ENCODE results near the gene DISP2.
A peak's percentile ranks its signal among the peaks of the same experiment; 100 is the strongest.

The DISP2 gene

DNA sequence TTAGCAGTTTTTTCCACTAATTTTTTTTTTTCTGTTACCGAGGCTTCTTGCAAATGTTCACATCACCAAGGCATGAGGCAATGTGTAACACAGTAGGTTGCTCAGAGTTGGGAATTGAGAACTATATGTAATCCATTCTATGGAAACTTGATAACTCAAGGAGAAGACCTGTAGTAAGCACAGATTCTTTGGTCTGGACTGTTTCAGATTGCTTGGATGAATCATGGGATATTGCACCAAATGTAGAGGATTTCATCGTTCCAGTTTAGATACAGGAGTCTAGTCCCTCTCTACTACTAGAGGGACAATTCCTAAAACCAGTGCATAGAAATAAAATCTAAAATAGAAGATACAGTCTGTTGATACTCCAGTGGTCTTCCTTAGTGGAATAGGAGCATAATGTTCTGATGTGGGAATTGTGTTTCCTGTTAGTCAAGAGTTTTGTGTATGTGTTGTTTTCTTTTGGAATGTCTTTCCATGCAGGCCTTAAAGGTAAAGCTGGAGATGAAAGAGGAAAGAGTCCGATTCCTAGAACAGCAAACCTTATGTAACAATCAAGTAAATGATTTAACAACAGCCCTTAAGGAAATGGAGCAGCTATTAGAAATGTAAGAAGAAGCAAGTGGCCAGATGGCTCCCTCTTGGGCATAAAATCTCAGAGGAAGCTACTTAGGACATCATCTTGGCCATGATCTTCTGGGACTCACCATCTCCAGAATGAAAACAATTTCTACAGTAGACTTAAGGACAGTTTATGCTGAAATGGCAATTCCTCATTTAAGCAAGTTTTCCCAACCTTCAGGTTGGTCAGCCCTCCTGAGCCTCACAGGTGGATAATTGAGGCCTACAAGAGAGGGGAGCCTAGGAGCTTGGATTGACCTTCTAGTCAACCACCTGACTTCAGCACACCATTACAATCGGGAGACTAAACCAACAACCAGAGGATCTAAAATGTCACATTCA lies 35.2 kb downstream of the DISP2 start:
- DNase-seq: no peak

DNA sequence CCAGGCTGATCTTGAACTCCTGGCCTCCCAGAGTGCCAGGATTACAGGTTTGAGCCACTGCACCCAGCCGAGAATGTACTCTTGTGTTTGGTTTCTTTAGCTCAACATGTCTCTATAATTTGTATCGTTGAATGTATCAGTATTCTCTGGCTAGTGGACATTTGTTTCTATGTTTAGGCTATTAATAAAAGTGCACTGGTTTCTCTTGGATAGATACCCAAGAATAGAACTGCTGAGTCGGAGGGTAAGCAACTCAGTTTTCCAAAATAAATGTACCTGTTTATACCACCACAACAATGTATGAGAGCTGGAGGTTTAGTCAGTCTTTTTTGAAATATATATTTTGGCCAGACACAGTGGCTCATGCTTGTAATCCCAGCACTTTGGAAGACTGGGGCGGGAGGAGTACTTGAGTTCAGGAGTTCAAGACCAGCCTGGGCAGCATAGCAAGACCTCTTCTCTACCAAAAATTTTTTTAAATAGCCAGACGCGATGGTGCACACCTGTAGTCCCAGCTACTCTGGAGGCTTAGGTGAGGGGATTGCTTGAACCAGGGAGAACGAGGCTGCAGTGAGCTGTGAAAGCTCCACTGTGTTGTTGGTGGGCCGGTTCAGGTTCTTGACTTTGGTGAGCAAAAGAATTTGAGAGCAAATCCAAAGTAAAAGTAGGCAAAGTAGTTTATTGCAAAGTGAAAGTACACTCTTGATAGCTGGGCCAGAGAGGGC lies 39.8 kb downstream of the DISP2 start:
- DNase-seq: no peak

DNA sequence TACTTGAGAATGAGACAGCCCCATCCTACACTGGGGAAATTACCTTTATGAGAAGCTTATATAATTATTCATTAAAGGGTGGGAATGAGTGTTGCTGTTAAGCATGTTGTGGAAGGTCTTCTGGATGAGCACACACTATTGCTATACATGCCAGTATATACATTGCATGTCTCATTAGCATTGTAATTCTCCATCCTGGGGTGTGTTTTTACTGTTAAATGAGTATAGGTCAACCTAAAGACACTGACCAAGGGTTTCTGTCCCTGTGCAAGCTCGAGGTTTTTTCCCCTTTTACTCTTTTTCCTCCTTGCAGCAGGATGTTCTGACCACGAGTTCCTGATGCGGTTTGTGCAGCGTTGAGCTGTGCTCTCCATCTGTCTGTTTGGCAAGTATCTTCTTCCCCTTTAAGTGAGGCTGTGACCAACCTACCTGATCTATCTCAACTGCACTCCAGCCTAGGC lies 40.4 kb downstream of the DISP2 start:
- DNase-seq: no peak

DNA sequence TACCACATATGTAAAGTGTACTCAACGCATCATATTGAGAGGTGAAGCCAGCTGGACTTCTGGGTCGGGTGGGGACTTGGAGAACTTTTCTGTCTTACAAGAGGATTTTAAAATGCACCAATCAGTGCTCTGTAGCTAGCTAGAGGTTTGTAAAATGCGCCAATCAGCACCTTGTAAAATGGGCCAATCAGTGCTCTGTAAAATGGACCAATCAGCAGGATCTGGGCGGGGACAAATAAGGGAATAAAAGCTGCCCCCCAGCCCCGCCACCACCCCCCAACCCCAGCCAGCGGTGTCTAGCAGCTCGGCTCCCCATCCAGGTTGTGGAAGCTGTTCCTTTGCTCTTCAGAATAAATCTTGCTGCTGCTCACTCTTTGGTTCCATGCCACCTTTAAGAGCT lies 41.4 kb downstream of the DISP2 start:
- DNase-seq: no peak

DNA sequence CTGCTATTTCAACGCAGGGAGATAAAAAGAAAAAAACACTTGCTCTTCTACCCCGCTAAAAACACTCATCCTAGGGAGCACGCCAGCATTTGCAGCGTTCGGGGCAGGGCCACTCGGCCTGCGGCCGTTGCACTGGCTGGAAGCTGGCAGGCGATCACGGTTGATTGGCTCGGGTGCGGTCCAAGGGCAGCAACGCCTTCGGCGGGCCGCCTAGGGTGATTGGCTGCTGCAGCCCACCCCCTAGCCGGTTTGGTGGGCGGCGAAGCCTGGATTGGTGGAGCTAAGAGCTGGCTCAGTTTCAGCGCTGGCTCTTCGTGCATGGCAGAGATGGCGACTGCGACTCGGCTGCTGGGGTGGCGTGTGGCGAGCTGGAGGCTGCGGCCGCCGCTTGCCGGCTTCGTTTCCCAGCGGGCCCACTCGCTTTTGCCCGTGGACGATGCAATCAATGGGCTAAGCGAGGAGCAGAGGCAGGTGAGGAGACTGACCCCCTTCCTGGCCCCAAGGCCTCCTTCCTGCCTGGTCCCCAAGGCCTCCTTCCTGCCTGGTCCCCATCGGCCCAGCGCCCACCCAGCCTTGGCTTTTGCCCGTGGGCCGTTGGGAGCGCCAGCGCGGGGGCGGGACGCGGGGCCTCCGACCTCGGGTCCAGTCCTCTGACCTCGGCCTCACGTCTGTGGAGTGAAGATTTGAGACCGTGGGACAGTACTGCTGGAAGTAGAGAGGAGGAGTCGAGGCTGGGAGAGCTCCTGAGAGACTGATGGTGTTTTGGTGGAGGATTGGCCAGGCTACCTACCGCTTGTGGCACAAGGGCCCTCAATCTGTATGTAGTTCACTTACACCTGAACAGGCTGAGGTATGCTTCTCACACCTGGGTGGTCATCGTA lies 47.7 kb downstream of the DISP2 start, which contains the start of gene IVD:
Gene IVD (plus strand): TSS at position 295 of the 881 bp plus-strand sequence. CDS start 33 bp downstream, at position 328.
- DNase-seq: peak; percentile 57 to 74

DNA sequence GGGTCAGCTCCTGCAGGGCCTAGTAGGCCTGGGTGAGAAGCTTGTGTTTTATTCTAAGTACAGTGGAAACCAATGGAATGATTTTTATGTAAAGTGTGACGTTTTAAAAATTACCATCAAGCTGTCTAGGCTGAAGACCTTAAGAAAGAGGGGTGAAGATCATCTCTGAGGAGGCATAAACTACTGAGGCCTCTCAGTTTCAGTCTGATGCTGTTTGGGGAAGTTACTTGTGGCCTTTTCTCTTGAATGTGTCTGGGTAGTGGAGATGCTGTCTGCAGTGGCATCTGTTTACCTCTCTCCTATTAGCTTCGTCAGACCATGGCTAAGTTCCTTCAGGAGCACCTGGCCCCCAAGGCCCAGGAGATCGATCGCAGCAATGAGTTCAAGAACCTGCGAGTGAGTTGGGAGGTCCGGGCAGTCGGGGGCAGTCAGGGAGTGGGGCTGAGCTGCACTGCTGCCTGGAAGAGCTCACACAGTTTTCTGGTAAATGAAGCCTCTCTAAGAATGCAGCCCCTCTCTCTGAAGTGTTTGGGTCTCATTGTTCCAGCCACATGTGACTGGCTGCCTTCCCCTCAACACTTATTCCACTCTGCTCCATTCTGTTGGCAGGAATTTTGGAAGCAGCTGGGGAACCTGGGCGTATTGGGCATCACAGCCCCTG lies 49.4 kb downstream of the DISP2 start:
- DNase-seq: no peak

DNA sequence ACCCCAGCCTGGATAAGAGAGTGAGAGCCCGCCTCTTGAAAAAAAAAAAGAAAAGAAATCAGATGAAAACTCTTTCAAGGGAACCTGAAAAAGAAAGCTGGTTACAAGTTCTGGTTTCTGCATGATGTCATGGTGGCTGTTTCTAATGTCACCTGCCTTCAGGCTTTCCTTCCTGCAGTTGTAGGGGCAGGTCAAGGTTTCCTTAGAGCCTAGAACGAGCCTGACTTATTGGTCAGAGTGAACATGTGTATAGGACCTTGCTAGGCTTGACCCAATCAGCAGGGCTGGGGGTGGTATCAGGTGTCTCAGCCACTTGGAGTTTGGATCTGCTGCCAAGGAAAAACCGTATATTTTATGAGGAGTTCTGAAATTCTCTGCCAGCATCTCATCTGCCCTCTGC lies 51.3 kb downstream of the DISP2 start:
- no peak for DNase-seq

DNA sequence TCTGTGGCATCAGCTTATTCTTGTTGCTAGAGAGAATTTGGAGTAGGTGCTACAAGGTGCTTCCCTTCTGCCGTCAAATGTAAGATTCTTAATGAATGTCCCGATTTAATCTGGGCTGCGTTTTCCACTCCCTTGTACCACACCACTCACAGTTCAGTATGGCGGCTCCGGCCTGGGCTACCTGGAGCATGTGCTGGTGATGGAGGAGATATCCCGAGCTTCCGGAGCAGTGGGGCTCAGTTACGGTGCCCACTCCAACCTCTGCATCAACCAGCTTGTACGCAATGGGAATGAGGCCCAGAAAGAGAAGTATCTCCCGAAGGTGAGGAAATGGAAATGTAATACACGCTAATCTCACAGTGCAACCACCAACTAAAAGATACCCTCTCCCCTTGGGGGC lies 52.5 kb downstream of the DISP2 start:
- no peak for DNase-seq

DNA sequence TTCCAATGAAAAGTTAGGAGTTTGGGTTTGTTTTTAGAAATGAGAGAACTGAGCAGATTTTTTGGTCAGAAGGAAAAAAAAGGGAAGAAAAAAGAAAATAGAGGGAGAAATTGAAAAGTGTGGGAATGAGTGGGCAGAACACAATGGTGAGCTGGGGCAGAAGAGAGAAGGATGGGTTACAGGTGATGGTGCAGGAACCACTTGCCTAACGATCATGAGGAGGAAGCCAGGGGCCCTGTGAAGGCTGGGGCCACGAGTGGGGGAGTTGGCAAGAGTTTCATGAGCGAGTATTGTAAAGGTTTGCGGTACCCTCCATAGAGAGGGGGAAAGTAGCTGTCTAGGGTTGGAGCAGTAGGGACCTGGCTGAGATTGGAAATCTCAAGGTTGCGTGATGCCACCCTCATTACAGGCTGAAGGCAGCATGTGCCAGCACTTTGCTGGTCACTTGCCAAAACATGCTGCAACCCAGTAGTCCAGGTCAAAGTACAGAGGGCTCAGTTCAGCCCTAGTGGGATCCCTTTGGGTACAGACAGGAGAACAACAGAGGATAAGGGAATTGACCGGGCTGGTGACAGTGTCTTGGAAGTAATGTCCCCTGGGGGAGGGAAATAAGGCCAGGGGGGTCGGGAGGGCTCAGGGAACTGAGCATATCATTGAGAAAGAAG lies 54.2 kb downstream of the DISP2 start:
- no peak for DNase-seq

DNA sequence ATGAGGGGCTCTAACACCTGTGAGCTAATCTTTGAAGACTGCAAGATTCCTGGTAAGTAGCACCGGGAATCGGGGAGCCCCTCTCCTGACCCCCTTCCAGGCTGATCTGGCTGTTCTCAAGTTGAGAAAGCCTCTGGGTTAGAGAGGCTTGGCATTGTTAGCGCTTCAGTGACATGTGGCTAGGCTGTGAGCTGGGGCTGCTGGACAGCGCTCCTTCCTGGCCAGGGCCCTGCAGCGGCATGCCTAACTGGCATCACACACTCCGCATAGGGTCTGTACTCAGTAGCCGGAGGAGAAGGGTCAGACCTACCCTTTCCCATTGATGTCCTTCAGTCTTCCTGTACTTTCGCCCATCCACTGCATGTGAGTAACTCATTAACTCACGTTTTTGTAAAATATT lies 55.0 kb downstream of the DISP2 start:
- no peak for DNase-seq

DNA sequence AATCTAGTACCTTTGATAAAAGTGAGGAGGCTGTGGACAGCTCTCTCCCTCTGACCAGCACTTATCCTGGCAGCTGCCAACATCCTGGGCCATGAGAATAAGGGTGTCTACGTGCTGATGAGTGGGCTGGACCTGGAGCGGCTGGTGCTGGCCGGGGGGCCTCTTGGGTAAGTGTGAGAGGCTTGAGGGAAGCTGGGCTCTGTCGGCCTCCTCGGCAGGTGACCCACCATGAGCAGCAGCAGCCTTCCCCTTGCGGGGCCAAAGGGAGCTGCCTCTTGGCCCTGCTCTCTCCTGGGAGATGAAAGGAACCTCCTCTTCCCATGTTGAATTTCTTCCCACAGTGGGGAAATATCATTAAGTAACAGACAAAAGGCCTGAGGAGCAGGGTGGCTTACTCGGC lies 56.8 kb downstream of the DISP2 start:
- no peak for DNase-seq

DNA sequence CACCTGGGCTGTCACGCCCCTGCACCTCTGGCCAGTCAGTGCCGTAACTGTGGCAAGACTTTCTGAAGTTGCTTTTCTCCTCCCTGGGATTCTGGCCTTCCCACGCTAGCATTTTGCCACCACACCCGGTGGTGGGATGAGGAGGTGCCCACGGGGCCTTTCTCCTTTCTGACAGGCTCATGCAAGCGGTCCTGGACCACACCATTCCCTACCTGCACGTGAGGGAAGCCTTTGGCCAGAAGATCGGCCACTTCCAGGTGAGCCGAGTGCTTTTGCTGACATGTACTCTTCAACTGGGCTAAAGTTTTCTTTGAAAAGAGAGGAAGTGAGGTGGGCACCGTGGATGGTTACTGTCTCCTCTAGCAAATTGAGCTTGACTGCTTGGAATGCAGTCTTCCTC lies 57.2 kb downstream of the DISP2 start:
- DNase-seq: no peak

DNA sequence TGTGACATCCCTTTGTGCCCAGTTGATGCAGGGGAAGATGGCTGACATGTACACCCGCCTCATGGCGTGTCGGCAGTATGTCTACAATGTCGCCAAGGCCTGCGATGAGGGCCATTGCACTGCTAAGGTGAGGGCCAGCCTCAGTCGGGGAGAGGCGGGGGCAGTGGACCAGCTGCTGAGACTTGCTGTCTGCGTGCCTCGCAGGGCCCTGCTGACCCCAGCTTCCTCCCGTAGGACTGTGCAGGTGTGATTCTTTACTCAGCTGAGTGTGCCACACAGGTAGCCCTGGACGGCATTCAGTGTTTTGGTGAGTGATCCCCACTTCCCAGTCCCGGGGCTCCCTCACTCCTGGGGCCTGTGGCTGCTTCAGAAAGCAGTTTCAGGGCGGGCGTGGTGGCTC lies 58.0 kb downstream of the DISP2 start:
- no peak for DNase-seq

DNA sequence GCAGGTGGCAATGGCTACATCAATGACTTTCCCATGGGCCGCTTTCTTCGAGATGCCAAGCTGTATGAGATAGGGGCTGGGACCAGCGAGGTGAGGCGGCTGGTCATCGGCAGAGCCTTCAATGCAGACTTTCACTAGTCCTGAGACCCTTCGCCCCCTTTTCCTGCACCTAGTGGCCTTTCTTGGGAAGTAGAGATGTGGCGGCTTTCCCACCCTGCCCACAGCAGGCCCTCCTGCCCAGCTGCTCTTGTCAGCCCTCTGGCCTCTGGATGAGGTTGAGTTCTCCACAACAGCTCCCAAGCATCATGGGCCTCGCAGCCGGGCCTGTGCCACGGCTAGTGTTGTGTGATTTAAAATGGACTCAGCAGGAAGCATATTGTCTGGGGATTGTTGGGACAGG lies 60.1 kb downstream of the DISP2 start:
- no peak for DNase-seq

DNA sequence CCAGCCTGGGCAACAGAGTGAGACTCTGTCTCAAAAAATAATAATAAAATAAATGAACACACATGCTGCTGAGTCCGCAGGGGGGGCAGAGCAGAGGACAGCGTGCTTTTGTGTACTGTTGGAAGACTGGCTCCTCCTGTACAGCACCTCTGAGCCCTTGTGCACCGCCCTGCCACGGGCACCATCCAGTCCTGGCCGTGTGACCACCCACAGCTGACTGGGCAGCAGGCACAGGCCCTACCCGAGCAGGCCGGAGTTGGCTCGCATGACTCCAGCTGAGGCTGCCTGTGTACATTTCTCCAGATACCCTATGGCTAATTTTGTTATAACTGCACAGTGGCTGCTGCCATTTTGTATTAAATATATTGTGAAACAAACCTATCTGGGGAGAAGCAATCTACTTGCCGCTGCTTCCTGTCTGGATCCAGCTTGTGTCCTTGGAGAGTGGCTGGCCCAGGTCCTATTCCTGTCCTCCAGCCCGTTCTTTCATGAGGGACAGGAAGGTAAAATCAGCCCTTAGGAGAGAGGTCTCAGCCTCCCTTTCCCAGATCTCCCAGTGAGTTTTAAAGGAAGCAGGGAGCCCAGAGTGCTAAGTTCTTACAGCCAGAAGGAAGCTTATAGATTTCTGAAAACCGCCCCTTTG lies 62.2 kb downstream of the DISP2 start:
- DNase-seq: no peak

DNA sequence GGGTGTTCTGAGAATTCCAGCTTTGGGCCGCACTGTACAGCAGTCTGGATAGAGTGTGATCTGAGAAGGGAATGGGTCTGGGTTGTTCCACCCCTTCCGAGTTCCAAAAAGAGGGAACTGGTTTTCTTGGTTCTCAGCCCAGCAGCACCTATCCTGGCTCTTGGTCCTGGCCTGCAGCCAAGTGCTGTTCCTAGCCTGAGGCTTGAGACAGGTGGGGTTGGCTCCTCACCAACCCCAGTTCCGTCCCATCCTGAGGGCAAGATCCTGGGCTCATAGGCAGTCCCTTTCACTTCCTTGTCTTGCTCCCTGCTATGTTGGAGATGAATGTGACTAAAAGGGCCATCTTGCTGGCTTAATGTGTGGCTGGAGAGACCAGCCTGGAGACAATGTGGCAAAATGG lies 62.8 kb downstream of the DISP2 start:
- DNase-seq: no peak

DNA sequence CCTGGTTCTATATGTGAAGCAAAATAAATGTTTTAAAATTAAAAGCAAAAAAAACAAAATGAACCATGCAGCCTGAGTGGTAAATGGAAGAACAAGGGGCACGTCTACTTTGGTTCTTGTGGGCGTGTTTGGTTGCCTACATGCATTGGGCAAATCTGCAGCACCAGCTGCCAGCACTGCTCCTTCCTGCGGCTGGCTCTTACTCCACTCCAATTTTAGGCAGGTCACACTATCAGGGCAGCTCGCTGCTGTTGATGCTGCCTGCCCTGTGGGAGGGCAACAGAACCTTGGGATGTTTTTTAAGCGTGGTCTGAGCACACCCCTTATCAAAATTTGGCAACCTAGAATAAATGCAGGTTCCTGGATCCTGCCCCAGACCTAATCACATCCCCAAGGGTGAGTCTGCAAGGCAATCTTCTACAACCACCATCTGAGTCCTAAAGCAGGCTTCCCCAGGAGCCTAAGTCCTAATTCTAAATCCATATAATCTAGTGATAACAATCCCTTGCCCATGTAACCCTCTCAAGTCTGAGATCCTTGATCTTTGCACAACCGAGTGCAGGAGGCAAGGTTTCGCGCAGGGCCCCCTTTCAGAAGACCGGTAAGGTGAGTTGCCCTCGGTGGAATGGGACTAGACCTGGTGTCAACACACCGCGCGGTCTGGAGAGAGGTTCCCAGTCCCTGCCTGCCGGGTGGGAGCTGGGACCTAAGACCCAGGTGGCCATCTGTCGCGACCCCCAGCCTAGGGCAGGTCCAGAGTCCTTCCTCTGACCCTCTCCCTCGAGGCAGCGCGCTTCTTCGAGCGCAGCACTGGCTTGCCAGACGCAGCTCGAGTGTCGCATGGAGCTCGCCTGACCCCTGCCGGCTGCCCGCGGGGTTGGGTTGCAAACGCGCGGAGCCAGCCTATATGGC lies 63.5 kb downstream of the DISP2 start:
- peak in 1 of 2 experiments; percentile 23 for DNase-seq

DNA sequence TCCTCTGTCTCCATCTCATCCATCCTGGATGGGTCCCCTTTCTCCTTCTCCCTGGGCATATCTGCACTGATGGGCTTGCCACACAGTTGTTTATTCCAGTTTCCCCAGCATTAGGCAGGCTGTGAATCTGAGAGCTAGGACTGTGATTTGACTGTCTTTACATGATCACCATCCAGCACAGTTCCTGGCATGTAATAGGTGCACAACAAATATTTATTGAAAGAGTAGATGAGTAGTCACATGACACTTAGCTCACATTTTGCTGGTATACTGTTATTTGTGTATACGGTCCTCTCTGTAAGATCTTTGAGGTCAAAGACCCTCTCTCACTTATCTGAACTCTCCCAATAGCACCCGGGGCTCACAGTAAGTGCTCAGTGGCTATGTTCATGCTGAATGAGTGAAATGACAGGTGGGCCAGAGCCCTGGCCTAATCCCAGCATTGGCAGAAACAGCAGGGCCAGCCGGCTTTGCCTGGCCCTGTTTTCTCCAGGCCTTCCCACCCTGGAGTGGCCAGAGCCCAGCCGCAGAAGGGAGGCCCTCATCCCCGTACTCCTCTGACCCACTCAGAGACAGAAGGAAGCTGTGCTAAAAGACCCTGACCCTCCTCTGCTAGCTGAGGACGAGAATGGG lies 66.6 kb downstream of the DISP2 start:
- no peak for DNase-seq

DNA sequence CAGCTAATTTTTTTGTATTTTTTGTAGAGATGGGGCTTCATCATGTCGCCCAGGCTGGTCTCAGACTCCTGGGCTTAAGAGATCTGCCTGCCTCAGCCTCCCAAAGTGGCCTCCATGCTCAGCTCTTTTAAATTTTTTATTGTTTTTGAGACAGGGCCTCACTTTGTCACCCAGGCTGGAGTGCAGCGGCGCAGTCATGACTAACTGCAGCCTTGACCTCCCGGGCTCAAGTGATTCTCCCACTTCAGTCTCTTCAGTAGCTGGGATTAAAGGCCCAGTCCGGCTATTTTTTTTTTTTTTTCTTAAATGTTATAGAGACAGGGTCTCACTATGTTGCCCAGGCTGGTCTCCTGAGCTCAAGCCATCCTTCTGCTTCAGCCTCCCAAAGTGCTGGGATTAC lies 67.7 kb downstream of the DISP2 start:
- no peak for DNase-seq

DNA sequence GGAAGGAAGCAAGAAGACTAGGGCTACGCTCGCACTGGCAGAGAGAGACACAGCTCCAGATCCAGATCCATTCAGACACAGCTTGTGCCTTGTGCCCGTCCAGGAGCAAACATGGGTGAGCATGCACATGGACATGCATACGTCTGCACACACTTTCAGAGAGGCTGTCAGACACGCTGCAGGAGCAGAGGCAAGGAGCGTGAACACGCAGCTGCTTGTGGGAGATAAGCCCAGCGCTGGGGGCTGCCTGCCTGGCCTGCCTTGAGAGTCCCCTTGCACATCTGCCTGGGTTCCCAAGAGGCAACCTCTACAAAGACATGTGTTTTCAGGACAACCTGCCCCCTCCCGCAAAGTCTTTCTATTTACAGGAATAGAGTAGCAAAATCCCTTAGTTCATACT lies 69.2 kb downstream of the DISP2 start:
- no peak for DNase-seq

Measured in NCI-H187 (cell line).